CD4-positive, CD25-positive, alpha-beta regulatory T cell (primary cell): Measurements from ENCODE around the gene CRYBG2. TPM values are rescaled to one million over a fixed set of nuclear protein-coding genes. Genes with fewer than 3 reads are reported as not detected.

Source experiments
- ATAC-seq, 2 donors: fragments of 150-1000 bp; cut with Tn5 transposase; one replicate each; pipeline ENCODE4 v1.10.0; 2021; ENCODE audit warnings: low read depth in 2 of 2, moderate number of reproducible peaks in 2 of 2, moderate library complexity in 1 of 2
- DNase-seq, 3 donors: peaks; one replicate each; pipeline versions ENCODE4 v3.0.0 to v3.0.0-alpha.2; 2012 to 2022; ENCODE audit warnings: mixed read lengths in 1 of 3
- H3K27ac ChIP-seq: one replicate; pipeline ENCODE4 v1.7.0; 2013; ENCODE audit warnings: mild to moderate bottlenecking, low read length; ENCODE audit not compliant: insufficient read depth, poor library complexity, severe bottlenecking
- H3K27me3 ChIP-seq: one replicate; pipeline ENCODE4 v1.7.0; 2013; ENCODE audit warnings: low read length; ENCODE audit not compliant: control insufficient read depth, insufficient read depth
- H3K36me3 ChIP-seq: one replicate; pipeline ENCODE4 v1.7.0; 2013; ENCODE audit warnings: mild to moderate bottlenecking, low read length, moderate library complexity; ENCODE audit not compliant: control insufficient read depth, insufficient read depth
- H3K4me1 ChIP-seq: 2 replicates; pipeline ENCODE4 v1.7.0; 2013; ENCODE audit warnings: mild to moderate bottlenecking, low read length; ENCODE audit not compliant: insufficient read depth, control insufficient read depth, poor library complexity, severe bottlenecking
- H3K4me3 ChIP-seq: one replicate; pipeline ENCODE4 v1.7.0; 2013; ENCODE audit warnings: low read depth, mild to moderate bottlenecking, low read length, moderate library complexity
- H3K9me3 ChIP-seq, 2 experiments: 1 replicate in 1 of 2; 2 replicates in 1 of 2; pipeline ENCODE4 v1.7.0; 2013; ENCODE audit warnings: low read length in 2 of 2, mild to moderate bottlenecking in 1 of 2, moderate library complexity in 1 of 2; ENCODE audit not compliant: control insufficient read depth in 2 of 2
- H3K27ac Mint-ChIP-seq, 3 donors: one replicate each; pipeline ENCODE4 v1.8.0; 2020 to 2022; ENCODE audit warnings: mild to moderate bottlenecking in 3 of 3, mixed read lengths in 3 of 3, moderate library complexity in 2 of 3
- H3K27me3 Mint-ChIP-seq: one replicate; pipeline ENCODE4 v1.8.0; 2022; ENCODE audit warnings: mild to moderate bottlenecking, mixed read lengths
- H3K36me3 Mint-ChIP-seq: one replicate; pipeline ENCODE4 v1.8.0; 2020; ENCODE audit warnings: mixed read lengths
- H3K4me1 Mint-ChIP-seq, 4 donors: one replicate each; pipeline ENCODE4 v1.8.0; 2020 to 2022; ENCODE audit warnings: mixed read lengths in 4 of 4, mild to moderate bottlenecking in 1 of 4
- H3K4me3 Mint-ChIP-seq, 4 donors: one replicate each; pipeline ENCODE4 v1.8.0; 2020 to 2022; ENCODE audit warnings: mild to moderate bottlenecking in 4 of 4, mixed read lengths in 4 of 4, moderate library complexity in 3 of 4
- H3K9me3 Mint-ChIP-seq, 7 donors: one replicate each; pipeline ENCODE4 v1.8.0; 2020 to 2022; ENCODE audit warnings: mixed read lengths in 7 of 7, mild to moderate bottlenecking in 3 of 7, moderate library complexity in 2 of 7
- polyA plus RNA-seq, 4 donors: library from polyadenylated mRNA; unstranded; fragments of 300-500 nt; fragmentation: Illumina TruSeq; gene quantifications; one replicate each; pipeline ENCODE4 v1.2.3, GENCODE V29; 2021
- total RNA-seq: library from RNA; stranded (reverse); gene quantifications from one replicate; pipeline ENCODE4 v1.2.3, GENCODE V29; 2022

Gene CRYBG2
- total and polyA plus RNA-seq, 5 donors from 2014 or later, result 1.0 to 2.3 (median 1.7) TPM; not detected in 1

GRCh38 chr1:26324550-26324949 lies 29.4 kb downstream of the CRYBG2 start:
- Histone ChIP-seq H3K4me1 (peaks cover 39% of the 10 kb centered on the region), H3K27me3 (no peaks in the 10 kb centered on the region), H3K36me3 (peaks cover 50% of the 10 kb centered on the region), H3K9me3 (no peaks in the 10 kb centered on the region), H3K27ac (no peak overlapping the region), H3K4me3 (no peak overlapping the region)
- Mint-ChIP-seq H3K4me1 (peaks cover 6 to 39% (median 26%) of the 10 kb centered on the region in 4 donors), H3K27me3 (no peaks in the 10 kb centered on the region), H3K36me3 (peaks cover 27% of the 10 kb centered on the region), H3K27ac (peak overlapping the region in 2 of 3 donors; percentile 26 to 64), H3K4me3 (peak overlapping the region in 1 of 4 donors; percentile 49), H3K9me3 (peaks cover 0 to 2% (median 0%) of the 10 kb centered on the region in 7 donors)
- ATAC-seq (no peak), DNase-seq (no peak)

GRCh38 chr1:26323382-26323781 lies 30.5 kb downstream of the CRYBG2 start:
- no peaks in the 10 kb centered on the region for H3K27me3 Mint-ChIP-seq
- Histone ChIP-seq H3K4me3 (no peak overlapping the region), H3K36me3 (peaks cover 50% of the 10 kb centered on the region), H3K4me1 (peaks cover 42% of the 10 kb centered on the region), H3K27me3 (no peaks in the 10 kb centered on the region), H3K9me3 (no peaks in the 10 kb centered on the region), H3K27ac (no peak overlapping the region)
- DNase-seq (no peak), ATAC-seq (no peak)
- peaks cover 0 to 2% (median 0%) of the 10 kb centered on the region in 7 donors for H3K9me3 Mint-ChIP-seq
- peaks cover 36% of the 10 kb centered on the region for H3K36me3 Mint-ChIP-seq
- peak overlapping the region in 3 of 4 donors; percentile 3 to 78 (median 35) for H3K4me3 Mint-ChIP-seq
- peaks cover 6 to 43% (median 26%) of the 10 kb centered on the region in 4 donors for H3K4me1 Mint-ChIP-seq
- H3K27ac Mint-ChIP-seq, result peak overlapping the region in 2 of 3 donors; percentile 52 to 57

- Histone ChIP-seq H3K27me3 (no peaks in the 10 kb centered on the region), H3K4me1 (peaks cover 50% of the 10 kb centered on the region)
- no peak for DNase-seq
Observed at GRCh38 chr1:26322042-26322331, 31.9 kb downstream of the CRYBG2 start.

GRCh38 chr1:26321315-26322041 lies 32.5 kb downstream of the CRYBG2 start:
- peaks cover 55% of the 10 kb centered on the region for H3K4me1 ChIP-seq
- H3K4me1 Mint-ChIP-seq, result peaks cover 6 to 57% (median 37%) of the 10 kb centered on the region in 4 donors
- H3K27me3 Mint-ChIP-seq, result peaks cover 5% of the 10 kb centered on the region
- peak; percentile 87 to 92 (median 91) for DNase-seq
- H3K27me3 ChIP-seq, result no peaks in the 10 kb centered on the region
- H3K27ac ChIP-seq, result peak overlapping the region; percentile 70
- H3K36me3 Mint-ChIP-seq, result peaks cover 44% of the 10 kb centered on the region
- H3K9me3 Mint-ChIP-seq, result peaks cover 0 to 2% (median 0%) of the 10 kb centered on the region in 7 donors
- peak overlapping the region; percentile 100 for H3K4me3 ChIP-seq
- H3K4me3 Mint-ChIP-seq, result peak overlapping the region; percentile 92 to 98 (median 94)
- ATAC-seq, result peak; percentile 78 to 86
- peaks cover 50% of the 10 kb centered on the region for H3K36me3 ChIP-seq
- H3K27ac Mint-ChIP-seq, result peak overlapping the region; percentile 92 to 100 (median 97)
- H3K9me3 ChIP-seq, result no peaks in the 10 kb centered on the region

More at GRCh38 chr1:26322042-26322331, 31.9 kb downstream of the CRYBG2 start:
- H3K27ac ChIP-seq, result peak overlapping the region; percentile 70
- H3K36me3 ChIP-seq, result peaks cover 50% of the 10 kb centered on the region
- Mint-ChIP-seq H3K4me3 (peak overlapping the region in 3 of 4 donors; percentile 44 to 95 (median 78)), H3K4me1 (peaks cover 6 to 52% (median 35%) of the 10 kb centered on the region in 4 donors), H3K36me3 (peaks cover 44% of the 10 kb centered on the region), H3K9me3 (peaks cover 0 to 2% (median 0%) of the 10 kb centered on the region in 7 donors), H3K27ac (peak overlapping the region in 2 of 3 donors; percentile 77 to 97), H3K27me3 (peaks cover 5% of the 10 kb centered on the region)
- H3K9me3 ChIP-seq, result no peaks in the 10 kb centered on the region
- ATAC-seq, result no peak
- H3K4me3 ChIP-seq, result peak overlapping the region; percentile 100

GRCh38 chr1:26320896-26321295 lies 33.0 kb downstream of the CRYBG2 start:
- Histone ChIP-seq H3K9me3 (no peaks in the 10 kb centered on the region), H3K27ac (peak overlapping the region; percentile 70), H3K4me3 (peak overlapping the region; percentile 100), H3K4me1 (peaks cover 61% of the 10 kb centered on the region), H3K36me3 (peaks cover 50% of the 10 kb centered on the region), H3K27me3 (no peaks in the 10 kb centered on the region)
- no peak for DNase-seq
- peaks cover 44% of the 10 kb centered on the region for H3K36me3 Mint-ChIP-seq
- H3K9me3 Mint-ChIP-seq, result peaks cover 0 to 2% (median 0%) of the 10 kb centered on the region in 7 donors
- peaks cover 5% of the 10 kb centered on the region for H3K27me3 Mint-ChIP-seq
- peak overlapping the region; percentile 92 to 98 (median 94) for H3K4me3 Mint-ChIP-seq
- H3K27ac Mint-ChIP-seq, result peak overlapping the region; percentile 92 to 100 (median 97)
- peaks cover 6 to 63% (median 39%) of the 10 kb centered on the region in 4 donors for H3K4me1 Mint-ChIP-seq
- no peak for ATAC-seq

- DNase-seq (no peak), ATAC-seq (no peak)
- peaks cover 5% of the 10 kb centered on the region for H3K27me3 Mint-ChIP-seq
- H3K36me3 Mint-ChIP-seq, result peaks cover 41% of the 10 kb centered on the region
- H3K9me3 ChIP-seq, result no peaks in the 10 kb centered on the region
- peaks cover 84% of the 10 kb centered on the region for H3K4me1 ChIP-seq
- H3K27me3 ChIP-seq, result no peaks in the 10 kb centered on the region
- peak overlapping the region; percentile 92 to 99 (median 94) for H3K4me3 Mint-ChIP-seq
- peak overlapping the region; percentile 67 to 97 (median 91) for H3K27ac Mint-ChIP-seq
- peak overlapping the region; percentile 70 for H3K27ac ChIP-seq
- H3K4me1 Mint-ChIP-seq, result peaks cover 14 to 80% (median 55%) of the 10 kb centered on the region in 4 donors
- H3K4me3 ChIP-seq, result peak overlapping the region; percentile 100
- peaks cover 36% of the 10 kb centered on the region for H3K36me3 ChIP-seq
- peaks cover 0 to 2% (median 0%) of the 10 kb centered on the region in 7 donors for H3K9me3 Mint-ChIP-seq
Observed at GRCh38 chr1:26318338-26319064, 35.4 kb downstream of the CRYBG2 start.

- peaks cover 14 to 80% (median 50%) of the 10 kb centered on the region in 4 donors for H3K4me1 Mint-ChIP-seq
- peaks cover 0 to 2% (median 0%) of the 10 kb centered on the region in 7 donors for H3K9me3 Mint-ChIP-seq
- H3K4me3 Mint-ChIP-seq, result peak within 1 kb of the TSS; percentile 92 to 99 (median 94)
- H3K4me3 ChIP-seq, result peak within 1 kb of the TSS; percentile 100
- peaks cover 79% of the 10 kb centered on the region for H3K4me1 ChIP-seq
- peaks cover 5% of the 10 kb centered on the region for H3K27me3 Mint-ChIP-seq
- peak within 1 kb of the TSS; percentile 91 to 97 (median 94) for H3K27ac Mint-ChIP-seq
- peaks cover 36% of the 10 kb centered on the region for H3K36me3 Mint-ChIP-seq
- H3K27me3 ChIP-seq, result no peaks in the 10 kb centered on the region
- ATAC-seq, result peak; percentile 75 to 79
- H3K36me3 ChIP-seq, result peaks cover 28% of the 10 kb centered on the region
- DNase-seq, result peak; percentile 60 to 95 (median 79)
- H3K27ac ChIP-seq, result peak within 1 kb of the TSS; percentile 70
- H3K9me3 ChIP-seq, result no peaks in the 10 kb centered on the region
Observed at GRCh38 chr1:26317612-26318337, 36.2 kb downstream of the CRYBG2 start, which contains the start of gene CD52. TSS of gene CD52 (plus strand) at chr1:26317958. CDS start at chr1:26318018, 60 bp downstream.
